GM18951 (cell line): Measurements from ENCODE around the gene RASGRP4.
"Not testable (repeated sequence)": the region's sequence is repeated elsewhere in the genome, so short reads cannot be mapped to it uniquely, and the experiment has no call there.

Experiments
- POLR2A ChIP-seq: IDR thresholded peaks from 4 replicates; pipeline ENCODE4 v1.6.1; 2011; ENCODE audit warnings: mild to moderate bottlenecking; ENCODE audit not compliant: insufficient read length, insufficient read depth; ENCODE audit errors: extremely low read depth
- in situ Hi-C: fragments of 300-500 bp; cut with MboI; formaldehyde crosslinking; loops from one replicate; pipeline ENCODE4 v1.12.0; 2022; ENCODE audit warnings: low sequenced_read_pairs, mixed read lengths, inconsistent platforms; ENCODE audit not compliant: unreplicated experiment

Gene RASGRP4

GRCh38 chr19:38425810-38426466 lies at the start of gene RASGRP4:
TSS of gene RASGRP4 (minus strand) at chr19:38426219. CDS start at chr19:38426091, 128 bp downstream.
- in situ Hi-C loops, result no loop called here
- no peak for TF ChIP-seq POLR2A

GRCh38 chr19:38475176-38475575 lies 49.2 kb upstream of the RASGRP4 start:
- in situ Hi-C loops, result no loop called here
- no peak for TF ChIP-seq POLR2A

GRCh38 chr19:38473201-38473600 lies 47.2 kb upstream of the RASGRP4 start:
- in situ Hi-C loops, result no loop called here
- TF ChIP-seq POLR2A, result no peak

GRCh38 chr19:38472725-38473124 lies 46.7 kb upstream of the RASGRP4 start:
- in situ Hi-C loops, result not testable (repeated sequence)

GRCh38 chr19:38470788-38471480 lies 44.9 kb upstream of the RASGRP4 start:
- TF ChIP-seq POLR2A, result no peak
- in situ Hi-C loops, result no loop called here

GRCh38 chr19:38469151-38469550 lies 43.1 kb upstream of the RASGRP4 start:
- no peak for TF ChIP-seq POLR2A
- in situ Hi-C loops, result no loop called here

GRCh38 chr19:38467541-38468525 lies 41.8 kb upstream of the RASGRP4 start:
- in situ Hi-C loops, result no loop called here
- no peak for TF ChIP-seq POLR2A

- in situ Hi-C loops, result no loop called here
- TF ChIP-seq POLR2A, result no peak
These were observed 40.0 kb upstream of the RASGRP4 start for GRCh38 chr19:38466050-38466449.

GRCh38 chr19:38464421-38465082 lies 38.5 kb upstream of the RASGRP4 start:
- in situ Hi-C loops, result no loop called here
- no peak for TF ChIP-seq POLR2A

GRCh38 chr19:38463365-38463764 lies 37.3 kb upstream of the RASGRP4 start:
- in situ Hi-C loops, result no loop called here
- no peak for TF ChIP-seq POLR2A

GRCh38 chr19:38458991-38459390 lies 33.0 kb upstream of the RASGRP4 start:
- no peak for TF ChIP-seq POLR2A
- in situ Hi-C loops, result no loop called here

- in situ Hi-C loops, result no loop called here
- no peak for TF ChIP-seq POLR2A
These were observed 31.8 kb upstream of the RASGRP4 start for GRCh38 chr19:38457690-38458405.
